ENCODE data around the gene PELI2.

PELI2 gene, protein sequence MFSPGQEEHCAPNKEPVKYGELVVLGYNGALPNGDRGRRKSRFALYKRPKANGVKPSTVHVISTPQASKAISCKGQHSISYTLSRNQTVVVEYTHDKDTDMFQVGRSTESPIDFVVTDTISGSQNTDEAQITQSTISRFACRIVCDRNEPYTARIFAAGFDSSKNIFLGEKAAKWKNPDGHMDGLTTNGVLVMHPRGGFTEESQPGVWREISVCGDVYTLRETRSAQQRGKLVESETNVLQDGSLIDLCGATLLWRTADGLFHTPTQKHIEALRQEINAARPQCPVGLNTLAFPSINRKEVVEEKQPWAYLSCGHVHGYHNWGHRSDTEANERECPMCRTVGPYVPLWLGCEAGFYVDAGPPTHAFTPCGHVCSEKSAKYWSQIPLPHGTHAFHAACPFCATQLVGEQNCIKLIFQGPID

GRCh38 chr14:56117765-56118610 lies at the start of gene PELI2:
Gene PELI2 (plus strand): TSS chr14:56118411. CDS start chr14:56118661, 250 bp downstream.
- in situ Hi-C loops (cut with MboI; ENCODE audit: low pct_unique_long_range_greater_than_20kb, low sequenced_read_pairs): no loop called here

DNA sequence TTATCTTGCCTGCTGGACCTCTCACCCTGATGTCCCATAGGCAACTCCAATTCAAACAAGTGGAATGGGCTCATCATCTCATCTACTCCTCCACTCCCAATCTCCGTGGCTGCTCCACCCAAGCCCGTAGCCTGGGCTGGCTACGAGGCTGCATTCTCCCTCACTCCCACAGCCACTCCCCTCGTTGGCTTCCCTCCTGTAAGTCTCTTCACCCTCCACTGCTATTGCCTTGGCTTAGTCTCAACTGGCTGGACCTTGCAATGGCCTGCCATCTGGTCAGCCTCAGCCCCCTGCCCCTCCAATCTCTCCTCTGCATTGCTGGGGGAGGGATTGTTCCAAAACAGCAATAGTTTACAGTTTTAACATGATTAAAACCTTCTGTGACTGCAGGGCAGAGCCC lies 44.4 kb upstream of the PELI2 start:
- DNase-seq: no peak
- in situ Hi-C loops (cut with MboI; ENCODE audit: low pct_unique_long_range_greater_than_20kb, low sequenced_read_pairs): no loop called here

More at GRCh38 chr14:56117765-56118610, at the start of gene PELI2:
- peak; percentile 78 for DNase-seq

DNA sequence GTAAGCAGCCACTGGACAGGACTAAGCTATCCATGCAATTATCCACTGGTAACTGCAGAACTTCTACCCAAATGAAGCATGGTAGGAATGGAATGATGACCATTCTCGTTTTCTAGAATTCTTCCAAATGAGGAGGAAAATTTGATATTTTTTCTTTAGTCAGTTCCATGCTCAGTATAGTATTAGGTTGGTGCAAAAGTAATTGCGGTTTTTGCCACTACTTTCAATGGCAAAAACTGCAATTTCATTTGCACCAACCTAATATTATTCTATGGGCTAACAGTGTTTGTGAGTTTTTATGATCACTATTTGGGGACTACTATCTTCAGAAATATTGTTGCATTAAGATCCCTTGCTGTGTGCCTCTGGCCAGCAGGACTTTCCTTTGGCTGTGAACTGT lies 42.9 kb upstream of the PELI2 start:
- DNase-seq: no peak
- in situ Hi-C loops (cut with MboI; ENCODE audit: low pct_unique_long_range_greater_than_20kb, low sequenced_read_pairs): no loop called here

DNA sequence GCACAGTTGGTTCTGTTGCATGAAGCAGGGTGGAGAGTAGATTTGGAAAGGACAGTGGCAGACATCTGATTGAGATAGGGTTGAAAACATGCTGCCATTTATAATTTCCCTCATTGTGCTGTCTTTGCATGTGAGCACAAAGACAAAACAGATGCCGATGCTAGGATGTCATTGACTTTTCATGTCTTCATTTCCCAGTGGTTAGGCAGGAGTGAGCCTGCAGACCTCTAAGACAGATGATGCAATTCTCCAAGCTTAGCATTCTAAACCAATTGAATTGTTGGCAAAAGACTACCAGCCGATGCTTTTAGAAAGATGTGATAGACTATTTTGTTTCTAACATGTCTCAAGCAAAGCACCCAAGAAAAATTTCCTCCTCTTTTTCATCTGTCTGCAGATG lies 37.1 kb upstream of the PELI2 start:
- DNase-seq: no peak
- in situ Hi-C loops (cut with MboI; ENCODE audit: low pct_unique_long_range_greater_than_20kb, low sequenced_read_pairs): no loop called here

- in situ Hi-C loops (cut with MboI; ENCODE audit: low pct_unique_long_range_greater_than_20kb, low sequenced_read_pairs): no loop called here
- DNase-seq: no peak
These were observed 35.3 kb upstream of the PELI2 start for GRCh38 chr14:56082880-56083279.

- DNase-seq: no peak
- in situ Hi-C loops (cut with MboI; ENCODE audit: low pct_unique_long_range_greater_than_20kb, low sequenced_read_pairs): no loop called here
These were observed 32.7 kb upstream of the PELI2 start for GRCh38 chr14:56085471-56085870.

DNA sequence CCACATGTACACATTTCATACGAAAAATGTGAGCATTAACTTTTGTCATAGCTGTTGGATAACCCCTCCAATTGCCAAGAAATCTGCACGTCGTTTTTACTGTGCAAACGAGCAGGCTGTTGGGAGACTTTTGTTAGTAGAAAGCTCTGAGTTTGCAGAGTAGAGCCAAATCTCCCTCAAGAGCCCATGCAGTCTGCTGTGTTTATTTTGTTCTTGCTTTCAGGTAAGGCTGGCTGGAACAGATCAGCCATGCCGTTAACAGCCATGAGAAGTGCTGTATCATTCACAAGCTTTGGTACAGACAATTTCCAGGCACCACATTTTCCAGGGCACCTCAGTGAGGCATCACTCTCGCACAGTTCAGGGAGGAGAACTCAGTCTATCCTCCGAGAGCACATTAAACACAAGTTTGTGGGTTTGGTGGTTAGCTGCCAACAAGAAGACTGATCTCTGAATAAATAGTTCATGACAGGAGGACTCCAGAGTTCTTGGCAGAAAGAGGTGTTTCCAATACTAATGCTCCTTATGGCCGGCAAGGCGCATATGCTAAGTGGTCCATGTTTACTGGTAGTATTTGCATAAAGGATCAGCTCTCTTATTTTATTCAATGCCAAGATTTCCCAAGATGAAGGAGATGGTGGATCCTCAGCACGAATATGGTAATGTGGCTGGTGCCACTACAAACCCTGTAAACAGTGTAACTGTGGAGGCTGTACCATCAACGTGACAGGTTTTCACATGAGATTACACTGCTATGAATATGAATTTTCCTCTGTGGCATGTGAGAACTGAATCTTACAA lies 30.3 kb upstream of the PELI2 start:
- in situ Hi-C loops (cut with MboI; ENCODE audit: low pct_unique_long_range_greater_than_20kb, low sequenced_read_pairs): no loop called here
- DNase-seq: peak; percentile 57

DNA sequence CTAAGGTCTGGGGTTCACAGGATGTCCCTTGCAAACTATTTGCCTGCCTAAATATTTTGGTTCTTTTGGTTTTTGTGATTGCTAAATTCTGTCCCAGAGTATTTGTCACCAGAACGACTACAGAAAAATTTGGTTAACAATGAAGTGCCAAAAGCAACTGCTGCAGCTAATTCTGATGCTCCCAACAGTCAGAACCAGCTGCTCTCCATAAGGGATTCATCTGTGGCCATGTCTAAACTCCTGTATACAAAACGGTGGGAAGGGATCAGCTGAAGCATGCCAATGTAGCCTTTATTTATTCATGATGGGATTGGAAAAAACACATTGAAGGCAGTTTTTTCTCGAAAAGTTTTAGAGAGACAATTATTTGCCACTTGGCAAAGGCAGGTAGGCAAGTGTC lies 29.3 kb upstream of the PELI2 start:
- in situ Hi-C loops (cut with MboI; ENCODE audit: low pct_unique_long_range_greater_than_20kb, low sequenced_read_pairs): no loop called here
- DNase-seq: no peak

DNA sequence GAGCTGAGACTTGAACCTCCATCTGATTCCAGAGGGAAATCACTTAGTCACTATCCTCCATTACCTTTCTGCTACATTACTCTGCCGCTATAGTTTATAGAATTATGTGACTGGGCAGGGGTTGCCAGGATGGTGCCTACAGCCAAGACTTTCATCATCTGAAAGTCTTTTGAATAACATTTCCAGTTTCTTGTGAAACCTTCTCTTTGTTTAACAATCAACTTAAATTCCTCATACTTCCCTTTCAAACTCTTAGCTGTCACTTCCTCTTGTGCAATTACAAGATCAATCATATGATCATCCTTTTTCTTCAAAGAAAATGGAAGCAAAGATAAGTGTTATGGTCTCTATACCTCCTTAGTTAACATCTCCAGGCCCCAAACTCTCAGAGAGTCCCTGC lies 25.4 kb upstream of the PELI2 start:
- DNase-seq: no peak
- in situ Hi-C loops (cut with MboI; ENCODE audit: low pct_unique_long_range_greater_than_20kb, low sequenced_read_pairs): no loop called here

- no peak for DNase-seq
- in situ Hi-C loops (cut with MboI; ENCODE audit: low pct_unique_long_range_greater_than_20kb, low sequenced_read_pairs): no loop called here
These were observed 24.1 kb upstream of the PELI2 start for GRCh38 chr14:56094076-56094475.

DNA sequence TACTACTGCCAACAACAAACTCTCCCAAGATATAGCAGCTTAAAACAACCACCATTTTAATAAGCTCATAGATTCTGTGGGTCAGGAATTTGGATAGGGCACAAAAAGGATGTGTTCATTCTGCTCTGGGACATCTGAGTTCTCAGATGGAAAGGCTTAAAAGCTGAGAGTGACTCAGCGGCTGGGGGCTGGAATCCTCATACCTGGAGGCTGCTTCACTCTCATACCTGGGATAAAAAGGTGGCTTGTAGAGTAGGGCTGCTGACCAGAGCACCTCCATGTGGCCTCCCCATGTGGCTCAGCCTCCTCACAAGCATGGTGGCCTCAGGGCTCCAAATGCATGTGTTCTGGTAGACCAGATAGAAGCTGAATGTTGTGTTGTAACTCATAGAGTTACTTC lies 20.2 kb upstream of the PELI2 start:
- no peak for DNase-seq
- in situ Hi-C loops (cut with MboI; ENCODE audit: low pct_unique_long_range_greater_than_20kb, low sequenced_read_pairs): no loop called here

DNA sequence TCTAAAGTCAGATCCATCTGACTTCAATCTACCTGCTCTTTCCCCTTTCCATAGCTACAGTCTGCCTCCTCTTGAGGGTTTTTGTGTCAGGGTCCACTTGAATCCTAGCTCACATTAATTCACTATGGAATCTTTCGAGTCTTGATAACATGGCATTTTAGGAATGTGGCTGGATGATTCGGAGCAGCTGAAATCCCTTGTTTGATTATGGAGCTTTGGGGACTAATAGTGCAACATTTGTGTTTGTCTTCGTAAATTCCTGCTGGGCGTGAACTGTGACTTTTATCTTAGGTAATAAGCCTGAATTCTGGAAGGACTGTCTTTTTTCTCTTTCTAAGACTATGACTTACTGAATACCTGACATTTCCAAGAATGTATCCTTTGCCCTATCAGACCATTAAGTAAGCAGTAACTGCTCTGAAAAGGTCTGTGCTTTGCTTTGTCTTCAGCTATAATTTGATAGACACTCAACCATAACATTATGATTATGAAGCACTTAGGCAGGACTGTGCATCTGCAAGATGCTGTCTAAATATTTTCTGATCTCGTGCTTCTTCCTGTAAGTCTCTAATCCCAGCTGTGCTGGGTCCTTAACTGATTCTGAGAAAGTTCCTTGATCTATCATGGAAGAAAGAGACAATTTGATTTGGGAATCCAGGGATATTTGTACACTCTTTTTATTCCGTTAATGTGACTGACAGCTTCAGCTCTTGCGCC lies 19.0 kb upstream of the PELI2 start:
- in situ Hi-C loops (cut with MboI; ENCODE audit: low pct_unique_long_range_greater_than_20kb, low sequenced_read_pairs): no loop called here
- no peak for DNase-seq

DNA sequence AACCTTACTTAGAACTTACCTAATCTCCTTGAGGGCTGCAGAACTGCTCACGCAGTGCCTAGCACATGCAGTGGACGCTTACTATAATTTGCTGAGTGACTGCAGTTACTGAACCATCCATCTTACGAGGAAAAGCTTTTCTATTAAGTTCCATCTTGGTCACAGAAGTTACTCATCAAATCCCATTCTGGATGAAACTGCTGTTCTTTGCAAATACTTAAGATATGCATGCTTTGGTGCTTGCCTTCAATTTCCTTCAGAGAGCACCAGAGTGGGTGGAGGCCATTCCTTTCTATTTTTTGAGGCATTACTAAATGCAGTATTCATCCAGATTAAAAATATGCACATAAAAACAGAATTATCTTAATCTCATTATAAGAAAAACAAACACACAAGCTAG lies 17.7 kb upstream of the PELI2 start:
- in situ Hi-C loops (cut with MboI; ENCODE audit: low pct_unique_long_range_greater_than_20kb, low sequenced_read_pairs): no loop called here
- DNase-seq: no peak

- in situ Hi-C loops (cut with MboI; ENCODE audit: low pct_unique_long_range_greater_than_20kb, low sequenced_read_pairs): no loop called here
- DNase-seq: no peak
These were observed 15.3 kb upstream of the PELI2 start for GRCh38 chr14:56102941-56103340.

DNA sequence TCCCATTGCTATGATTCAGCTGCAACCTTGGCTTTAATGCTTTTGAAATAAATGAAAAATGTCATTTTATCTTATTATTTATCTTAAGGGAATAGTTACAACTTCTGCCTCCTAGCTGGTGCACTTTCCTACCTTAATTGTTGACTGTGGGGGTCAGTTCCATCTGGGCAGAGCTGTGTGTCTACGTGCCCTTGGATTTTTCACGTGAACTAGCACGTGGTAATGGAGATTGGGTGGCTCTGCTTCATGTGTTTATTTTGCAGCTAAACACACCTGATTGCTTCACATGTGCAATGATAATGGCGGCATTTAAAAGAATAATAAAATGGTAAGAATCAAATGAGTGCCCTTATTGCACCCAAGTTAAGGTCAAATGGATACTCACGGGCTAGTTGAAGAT lies 10.6 kb upstream of the PELI2 start:
- no peak for DNase-seq
- in situ Hi-C loops (cut with MboI; ENCODE audit: low pct_unique_long_range_greater_than_20kb, low sequenced_read_pairs): no loop called here

DNA sequence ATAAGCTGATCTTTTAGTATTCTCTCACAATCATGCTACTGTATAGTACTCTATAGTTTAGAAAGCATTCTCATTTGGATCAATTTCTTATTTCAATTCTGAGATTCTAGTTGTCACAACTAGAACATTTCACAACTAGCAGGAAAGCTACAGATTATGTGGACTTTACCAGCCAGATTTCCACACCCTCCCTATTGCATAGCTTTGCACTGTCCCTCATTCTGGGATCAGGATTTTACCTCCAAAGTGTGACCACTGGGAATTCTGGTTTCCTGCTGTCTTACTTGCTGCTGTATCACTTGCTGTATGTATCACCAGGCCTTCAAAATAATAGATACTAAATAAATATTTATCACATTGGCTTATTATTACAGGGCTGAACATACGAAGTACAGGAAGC lies 10.2 kb upstream of the PELI2 start:
- in situ Hi-C loops (cut with MboI; ENCODE audit: low pct_unique_long_range_greater_than_20kb, low sequenced_read_pairs): no loop called here
- no peak for DNase-seq

- DNase-seq: peak; percentile 38
- in situ Hi-C loops (cut with MboI; ENCODE audit: low pct_unique_long_range_greater_than_20kb, low sequenced_read_pairs): no loop called here
These were observed 5.4 kb upstream of the PELI2 start for GRCh38 chr14:56112781-56113180.

- in situ Hi-C loops (cut with MboI; ENCODE audit: low pct_unique_long_range_greater_than_20kb, low sequenced_read_pairs): no loop called here
- no peak for DNase-seq
These were observed 2.8 kb upstream of the PELI2 start for GRCh38 chr14:56115334-56115870.

All from KBM-7 (cell line).